Left lung (tissue), 14 donors: ENCODE measurements around the gene DTD2. TPM values are rescaled to one million over a fixed set of nuclear protein-coding genes. Genes with fewer than 3 reads are reported as not detected.
A peak's percentile ranks its signal among the peaks of the same experiment; 100 is the strongest.

ENCODE experiments used
- ATAC-seq: fragments of 200-7000 bp; cut with Tn5 transposase; one replicate; pipeline ENCODE4 v1.9.1; 2020; ENCODE audit warnings: moderate library complexity
- DNase-seq, 4 donors: peaks; one replicate each; pipeline ENCODE4 v3.0.0-alpha.2; 2013 to 2020
- H3K27ac ChIP-seq, 2 donors: fragments of 200-600 bp; sonication (generic) in 1 of 2; one replicate each; pipeline versions ENCODE4 v1.5.0 to v1.8.0; 2020 to 2021
- H3K27me3 ChIP-seq, 2 donors: fragments of 200-600 bp; sonication (generic) in 1 of 2; one replicate each; pipeline versions ENCODE4 v1.5.0 to v1.8.0; 2020 to 2021
- H3K36me3 ChIP-seq, 2 donors: fragments of 200-600 bp; sonication (generic) in 1 of 2; one replicate each; pipeline versions ENCODE4 v1.5.0 to v1.8.0; 2020 to 2021
- H3K4me1 ChIP-seq, 2 donors: fragments of 200-600 bp; one replicate each; pipeline ENCODE4 v1.8.0; 2021
- H3K4me3 ChIP-seq, 2 donors: fragments of 200-600 bp; sonication (generic) in 1 of 2; one replicate each; pipeline versions ENCODE4 v1.5.0 to v1.8.0; 2020 to 2021; ENCODE audit warnings: mild to moderate bottlenecking in 1 of 2
- H3K9me3 ChIP-seq, 2 donors: fragments of 200-600 bp; sonication (generic) in 1 of 2; one replicate each; pipeline versions ENCODE4 v1.5.0 to v1.8.0; 2020 to 2021
- CTCF ChIP-seq, 2 donors: fragments of 200-600 bp; sonication (generic) in 1 of 2; IDR thresholded peaks; one replicate each; pipeline versions ENCODE4 v1.5.0 to v1.8.0; 2021; ENCODE audit warnings: antibody characterized with exemption in 2 of 2
- intact Hi-C, 2 donors: fragments of 100-400 bp; cut with DNase I; formaldehyde crosslinking; loops; one replicate each; pipeline versions ENCODE4 v1.11.2 to v1.14.2; 2022
- long read RNA-seq, 12 donors: library from polyadenylated mRNA in 2 of 12; unstranded in 2 of 12; transcript quantifications; one replicate each; pipeline ENCODE4 v2.0.0 and lab custom pipeline, GENCODE V29; 2019 to 2026
- polyA plus RNA-seq, 6 donors: library from polyadenylated mRNA; unstranded; fragments of 120-200 nt; gene quantifications; one replicate each; pipeline ENCODE4 v1.2.1, GENCODE V29; 2013; ENCODE audit not compliant: insufficient read length in 6 of 6
- total RNA-seq, 2 donors: library from RNA; stranded (reverse); fragmentation: NEBNext Ultra II Directional; extraction: Animal tissue kit (Norgen Biotek cat#: 25700); gene quantifications; one replicate each; pipeline ENCODE4 v1.2.1, GENCODE V29; 2021
- donor health status: DM: no; HTN: yes; CAD: no.
- donor health status: DM: no; HTN: no; CAD: no.

The DTD2 gene
- 10 to 100 TPM; 19.8 to 24.6 TPM for total RNA-seq
- 10 to 100 TPM; 19.3 to 23.1 (median 21.5) TPM for polyA plus RNA-seq
- long read RNA-seq, donor 1, transcript DTD2-203 (3 exons, 823 nt), result major isoform, 9 of 11 reads
- long read RNA-seq, donor 1, partial matches to known transcripts, result 0 of 11 reads
- long read RNA-seq, donor 1, other reads (novel, unspliced or antisense), result 0 of 11 reads
- long read RNA-seq, donor 2, transcript DTD2-203 (3 exons, 823 nt), result major isoform, 6 of 8 reads
- long read RNA-seq, donor 2, partial matches to known transcripts, result 0 of 8 reads
- long read RNA-seq, donor 2, other reads (novel, unspliced or antisense), result 0 of 8 reads
- long read RNA-seq, donor 3, transcript DTD2-203 (3 exons, 823 nt), result major isoform, 6 of 7 reads
- long read RNA-seq, donor 3, partial matches to known transcripts, result 0 of 7 reads
- long read RNA-seq, donor 3, other reads (novel, unspliced or antisense), result 0 of 7 reads
- long read RNA-seq, donor 4, partial matches to known transcripts, result 0 of 4 reads
- long read RNA-seq, donor 4, other reads (novel, unspliced or antisense), result 3 of 4 reads
- long read RNA-seq, donor 5, partial matches to known transcripts, result 0 of 4 reads
- long read RNA-seq, donor 5, other reads (novel, unspliced or antisense), result 0 of 4 reads
- long read RNA-seq, donor 6, partial matches to known transcripts, result 0 of 2 reads
- long read RNA-seq, donor 6, other reads (novel, unspliced or antisense), result 0 of 2 reads
- long read RNA-seq, donor 7, partial matches to known transcripts, result 0 of 4 reads
- long read RNA-seq, donor 7, other reads (novel, unspliced or antisense), result 0 of 4 reads
- long read RNA-seq, donor 8, partial matches to known transcripts, result 0 of 5 reads
- long read RNA-seq, donor 8, other reads (novel, unspliced or antisense), result 0 of 5 reads
- long read RNA-seq, donor 9, result 0 reads
- long read RNA-seq, donor 10, result 0 reads
- long read RNA-seq, donor 11, transcript DTD2-203 (3 exons, 823 nt), result major isoform, 14 of 15 reads
- long read RNA-seq, donor 11, partial matches to known transcripts, result 0 of 15 reads
- long read RNA-seq, donor 11, other reads (novel, unspliced or antisense), result 0 of 15 reads
- long read RNA-seq, donor 12, transcript DTD2-203 (3 exons, 823 nt), result major isoform, 5 of 11 reads
- long read RNA-seq, donor 12, partial matches to known transcripts, result 0 of 11 reads
- long read RNA-seq, donor 12, other reads (novel, unspliced or antisense), result 5 of 11 reads

GRCh38 chr14:31456841-31457664, at the start of gene DTD2:
TSS of gene DTD2 (minus strand) at chr14:31457506. CDS start at chr14:31457393, 113 bp downstream.
- peaks cover 0 to 7% of the 10 kb centered on the region in 2 donors for H3K36me3 ChIP-seq
- ATAC-seq (peak; percentile 99), DNase-seq (peak; percentile 93 to 99 (median 96))
- no peak for TF ChIP-seq CTCF (IDR thresholded peaks at IDR 0.05)
- intact Hi-C loops, result no loop called here
- no peaks in the 10 kb centered on the region for H3K27me3 ChIP-seq
- peak within 1 kb of the TSS; percentile 68 to 72 for H3K4me3 ChIP-seq
- no peaks in the 10 kb centered on the region for H3K9me3 ChIP-seq
- H3K27ac ChIP-seq, result peak within 1 kb of the TSS; percentile 91 to 94
- H3K4me1 ChIP-seq, result peaks cover 12 to 21% of the 10 kb centered on the region in 2 donors

- TF ChIP-seq CTCF (IDR thresholded peaks at IDR 0.05), result no peak
- H3K27me3 ChIP-seq, result no peaks in the 10 kb centered on the region
- H3K4me1 ChIP-seq, result no peaks in the 10 kb centered on the region
- H3K9me3 ChIP-seq, result no peaks in the 10 kb centered on the region
- H3K27ac ChIP-seq, result no peak overlapping the region
- H3K36me3 ChIP-seq, result no peaks in the 10 kb centered on the region
- DNase-seq (peak in 2 of 4 donors; percentile 3 to 20), ATAC-seq (peak; percentile 90)
- intact Hi-C loops, result no loop called here
- H3K4me3 ChIP-seq, result no peak overlapping the region
Observed at GRCh38 chr14:31505411-31505810, 48.1 kb upstream of the DTD2 start.

- no peak overlapping the region for H3K4me3 ChIP-seq
- intact Hi-C loops, result no loop called here
- no peak overlapping the region for H3K27ac ChIP-seq
- no peak for TF ChIP-seq CTCF (IDR thresholded peaks at IDR 0.05)
- peaks cover 0 to 3% of the 10 kb centered on the region in 2 donors for H3K9me3 ChIP-seq
- no peak for DNase-seq
- no peaks in the 10 kb centered on the region for H3K4me1 ChIP-seq
- H3K36me3 ChIP-seq, result no peaks in the 10 kb centered on the region
- H3K27me3 ChIP-seq, result no peaks in the 10 kb centered on the region
- ATAC-seq, result no peak
Observed at GRCh38 chr14:31501870-31502269, 44.6 kb upstream of the DTD2 start.

- Histone ChIP-seq H3K27me3 (peaks cover 0 to 4% of the 10 kb centered on the region in 2 donors), H3K36me3 (no peaks in the 10 kb centered on the region), H3K4me3 (no peak overlapping the region), H3K27ac (no peak overlapping the region), H3K9me3 (no peaks in the 10 kb centered on the region), H3K4me1 (no peaks in the 10 kb centered on the region)
- DNase-seq, result no peak
- no peak for ATAC-seq
- TF ChIP-seq CTCF (IDR thresholded peaks at IDR 0.05), result no peak
- intact Hi-C loops, result no loop called here
Observed at GRCh38 chr14:31492759-31493498, 35.6 kb upstream of the DTD2 start.
